ENCODE measurements around the gene KRI1.

GRCh38 chr19:10566408-10566657, 523 bp upstream of the KRI1 start:
- no peak for TF ChIP-seq CTCF (conservative IDR thresholded peaks at IDR 0.05; ENCODE audit: low read depth in 2 of 2)
- TF ChIP-seq EZH2phosphoT487 (IDR thresholded peaks at IDR 0.05; ENCODE audit: unreplicated experiment) = no peak

All from GM23338 (cell line).